Gastrocnemius medialis (tissue), 4 donors: ENCODE data around the gene RCOR2. TPM values are rescaled to one million over a fixed set of nuclear protein-coding genes. Genes with fewer than 3 reads are reported as not detected.

Experiments
- ATAC-seq, 2 donors: fragments of 150-250 bp; one replicate each; pipeline ENCODE4 v1.9.1; 2016
- DNase-seq, 2 donors: peaks; one replicate each; pipeline ENCODE4 v3.0.0-alpha.2; 2019
- H3K27ac ChIP-seq, 4 donors: fragments of 200-600 bp; sonication (generic); 1 replicate in 1 of 4; 2 replicates in 3 of 4; pipeline ENCODE4 v1.5.1; 2016 to 2018; ENCODE audit warnings: mild to moderate bottlenecking in 2 of 4, moderate library complexity in 1 of 4
- H3K27me3 ChIP-seq, 3 donors: fragments of 200-600 bp; sonication (generic) in 2 of 3; 1 replicate in 1 of 3; 2 replicates in 2 of 3; pipeline versions ENCODE4 v1.5.1 to v1.6.0; 2016 to 2019; ENCODE audit warnings: mild to moderate bottlenecking in 1 of 3, moderate library complexity in 1 of 3
- H3K36me3 ChIP-seq, 2 donors: fragments of 200-600 bp; sonication (generic) in 1 of 2; one replicate each; pipeline ENCODE4 v1.5.1; 2017 to 2018
- H3K4me1 ChIP-seq, 2 donors: fragments of 200-600 bp; sonication (generic) in 1 of 2; one replicate each; pipeline ENCODE4 v1.5.1; 2016 to 2017; ENCODE audit warnings: mild to moderate bottlenecking in 2 of 2
- H3K4me3 ChIP-seq, 4 donors: fragments of 200-600 bp; sonication (generic) in 3 of 4; 1 replicate in 1 of 4; 2 replicates in 3 of 4; pipeline ENCODE4 v1.5.1; 2016 to 2019; ENCODE audit warnings: mild to moderate bottlenecking in 2 of 4
- H3K9me3 ChIP-seq, 3 donors: fragments of 200-600 bp; sonication (generic) in 2 of 3; 1 replicate in 1 of 3; 2 replicates in 2 of 3; pipeline ENCODE4 v1.5.1; 2016 to 2019
- POLR2A ChIP-seq, 2 donors: fragments of 450-650 bp; IDR thresholded peaks; one replicate each; pipeline ENCODE4 v1.6.1; 2017; ENCODE audit warnings: antibody characterized with exemption in 2 of 2, mild to moderate bottlenecking in 2 of 2, moderate library complexity in 2 of 2
- in situ Hi-C, 4 donors: fragments of 200-750 bp; cut with MboI; loops; one replicate each; pipeline versions ENCODE4 v1.15.0 to v1.8.0; 2017; ENCODE audit warnings: low sequenced_read_pairs in 4 of 4
- intact Hi-C: fragments of 100-400 bp; cut with DNase I; formaldehyde crosslinking; loops from one replicate; pipeline ENCODE4 v1.15.1; 2023; ENCODE audit warnings: low total_unique reads
- total RNA-seq, 4 donors: library from RNA; depleted of rRNA; stranded (reverse); fragments of >200 nt; gene quantifications; one replicate each; pipeline versions ENCODE4 v1.1.0 to v1.2.3, GENCODE V29; 2016
- TF ChIP-seq, protein P1 (sequence below), 5 experiments: fragments of 450-650 bp in 3 of 5; fragments of 200-600 bp in 2 of 5; sonication (generic) in 2 of 5; IDR thresholded peaks in 4 of 5; conservative IDR thresholded peaks in 1 of 5; 1 replicate in 4 of 5; 2 replicates in 1 of 5; pipeline ENCODE4 v1.5.1; 2016 to 2019; ENCODE audit warnings: antibody characterized with exemption in 5 of 5, mild to moderate bottlenecking in 3 of 5, moderate library complexity in 3 of 5

RCOR2 gene
- total RNA-seq, 4 donors from 2014 or later: 0.25 to 1.5 (median 0.45) TPM

DNA sequence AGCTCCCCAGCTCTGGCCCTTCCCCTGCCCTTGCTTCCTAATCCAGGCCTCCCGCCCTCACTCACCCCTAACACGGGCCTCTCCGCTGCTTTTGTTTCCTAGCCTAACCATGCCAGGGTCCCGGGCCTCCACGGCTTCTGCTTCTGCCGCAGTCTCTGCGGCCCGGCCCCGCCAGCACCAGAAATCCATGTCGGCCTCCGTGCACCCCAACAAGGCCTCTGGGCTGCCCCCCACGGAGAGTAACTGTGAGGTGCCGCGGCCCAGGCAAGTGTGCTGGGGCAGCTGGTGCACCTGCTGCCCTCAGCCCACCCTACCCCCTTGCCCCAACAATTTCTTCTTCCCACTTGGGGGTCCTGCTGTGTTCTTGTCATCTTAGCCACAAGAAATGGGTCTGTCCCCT lies 13.1 kb downstream of the RCOR2 start:
- in situ Hi-C loops (no loop called here), intact Hi-C loops (no loop called here)
- ATAC-seq (no peak), DNase-seq (no peak)
- Histone ChIP-seq H3K9me3 (no peaks in the 10 kb centered on the region), H3K27me3 (no peaks in the 10 kb centered on the region), H3K4me1 (no peaks in the 10 kb centered on the region), H3K36me3 (peaks cover 4 to 88% of the 10 kb centered on the region in 2 donors), H3K27ac (no peak overlapping the region), H3K4me3 (no peak overlapping the region)
- TF ChIP-seq, protein P1, sequence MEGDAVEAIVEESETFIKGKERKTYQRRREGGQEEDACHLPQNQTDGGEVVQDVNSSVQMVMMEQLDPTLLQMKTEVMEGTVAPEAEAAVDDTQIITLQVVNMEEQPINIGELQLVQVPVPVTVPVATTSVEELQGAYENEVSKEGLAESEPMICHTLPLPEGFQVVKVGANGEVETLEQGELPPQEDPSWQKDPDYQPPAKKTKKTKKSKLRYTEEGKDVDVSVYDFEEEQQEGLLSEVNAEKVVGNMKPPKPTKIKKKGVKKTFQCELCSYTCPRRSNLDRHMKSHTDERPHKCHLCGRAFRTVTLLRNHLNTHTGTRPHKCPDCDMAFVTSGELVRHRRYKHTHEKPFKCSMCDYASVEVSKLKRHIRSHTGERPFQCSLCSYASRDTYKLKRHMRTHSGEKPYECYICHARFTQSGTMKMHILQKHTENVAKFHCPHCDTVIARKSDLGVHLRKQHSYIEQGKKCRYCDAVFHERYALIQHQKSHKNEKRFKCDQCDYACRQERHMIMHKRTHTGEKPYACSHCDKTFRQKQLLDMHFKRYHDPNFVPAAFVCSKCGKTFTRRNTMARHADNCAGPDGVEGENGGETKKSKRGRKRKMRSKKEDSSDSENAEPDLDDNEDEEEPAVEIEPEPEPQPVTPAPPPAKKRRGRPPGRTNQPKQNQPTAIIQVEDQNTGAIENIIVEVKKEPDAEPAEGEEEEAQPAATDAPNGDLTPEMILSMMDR (IDR thresholded peaks at IDR 0.05 in 4 of 5, conservative IDR thresholded peaks at IDR 0.05 in 1 of 5): no peak
- no peak for TF ChIP-seq POLR2A (IDR thresholded peaks at IDR 0.05)

DNA sequence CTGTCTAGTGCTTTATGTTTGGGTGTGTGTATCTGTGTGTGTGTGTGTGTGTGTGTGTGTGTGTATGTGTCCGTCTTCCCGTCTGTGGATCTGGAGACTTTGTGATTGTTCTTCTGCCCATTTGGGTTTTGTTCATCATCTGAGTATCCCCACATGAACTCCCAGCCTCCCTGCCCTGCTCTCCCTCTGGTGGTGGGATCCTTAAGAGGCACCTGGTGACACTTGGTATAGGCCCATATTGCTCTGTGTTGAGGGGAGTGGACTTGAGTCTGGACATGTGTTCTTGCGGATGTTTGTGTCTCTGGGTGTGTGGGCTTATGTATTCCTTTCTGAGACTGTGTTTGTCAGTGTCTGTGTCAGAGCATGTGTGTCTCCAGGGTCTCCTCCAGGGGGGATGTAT lies 15.3 kb downstream of the RCOR2 start:
- Histone ChIP-seq H3K9me3 (no peaks in the 10 kb centered on the region), H3K27me3 (no peaks in the 10 kb centered on the region), H3K27ac (no peak overlapping the region), H3K4me1 (no peaks in the 10 kb centered on the region), H3K4me3 (no peak overlapping the region), H3K36me3 (peaks cover 4 to 88% of the 10 kb centered on the region in 2 donors)
- in situ Hi-C loops: no loop called here
- TF ChIP-seq, protein P1 (IDR thresholded peaks at IDR 0.05 in 4 of 5, conservative IDR thresholded peaks at IDR 0.05 in 1 of 5): no peak
- TF ChIP-seq POLR2A (IDR thresholded peaks at IDR 0.05): no peak
- ATAC-seq (no peak), DNase-seq (no peak)
- intact Hi-C loops: no loop called here

DNA sequence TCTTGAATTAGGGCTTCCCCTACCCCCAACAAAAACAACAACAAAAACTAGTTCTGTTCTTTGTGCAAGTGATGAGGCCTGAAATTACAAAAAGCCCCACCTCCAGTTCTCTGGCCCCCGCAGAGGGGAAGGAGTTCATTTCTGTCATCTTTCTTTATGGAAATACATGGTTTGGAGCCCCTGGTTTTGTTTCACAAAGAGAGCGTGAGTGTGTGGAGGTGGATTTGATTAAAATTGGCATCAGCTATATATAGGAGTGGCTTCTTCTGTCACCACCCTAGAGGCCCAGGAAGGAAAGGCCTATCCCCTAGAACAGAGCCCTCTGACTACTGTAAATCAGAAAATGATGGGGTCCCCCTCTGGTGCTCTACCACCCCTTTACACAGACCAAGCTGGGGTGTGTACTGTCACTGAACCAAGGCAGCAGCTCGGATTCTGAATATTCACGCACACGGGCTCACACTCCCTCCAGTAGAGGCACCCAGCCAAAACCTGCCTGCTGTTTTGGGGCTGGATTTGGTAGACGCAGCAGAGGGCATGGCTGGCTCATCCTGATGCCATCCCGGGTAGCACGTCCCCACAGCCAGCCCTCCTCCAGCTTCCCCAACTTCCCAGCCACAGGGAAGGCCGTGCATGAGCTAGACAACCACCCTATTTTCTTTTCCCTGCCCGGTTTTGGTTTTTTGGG lies 19.4 kb downstream of the RCOR2 start:
- Histone ChIP-seq H3K4me1 (no peaks in the 10 kb centered on the region), H3K27me3 (no peaks in the 10 kb centered on the region), H3K4me3 (no peak overlapping the region), H3K27ac (no peak overlapping the region), H3K36me3 (peaks cover 4 to 73% of the 10 kb centered on the region in 2 donors), H3K9me3 (no peaks in the 10 kb centered on the region)
- ATAC-seq (no peak), DNase-seq (no peak)
- intact Hi-C loops: no loop called here
- in situ Hi-C loops: no loop called here
- no peak for TF ChIP-seq POLR2A (IDR thresholded peaks at IDR 0.05)
- TF ChIP-seq, protein P1 (IDR thresholded peaks at IDR 0.05 in 4 of 5, conservative IDR thresholded peaks at IDR 0.05 in 1 of 5): no peak

DNA sequence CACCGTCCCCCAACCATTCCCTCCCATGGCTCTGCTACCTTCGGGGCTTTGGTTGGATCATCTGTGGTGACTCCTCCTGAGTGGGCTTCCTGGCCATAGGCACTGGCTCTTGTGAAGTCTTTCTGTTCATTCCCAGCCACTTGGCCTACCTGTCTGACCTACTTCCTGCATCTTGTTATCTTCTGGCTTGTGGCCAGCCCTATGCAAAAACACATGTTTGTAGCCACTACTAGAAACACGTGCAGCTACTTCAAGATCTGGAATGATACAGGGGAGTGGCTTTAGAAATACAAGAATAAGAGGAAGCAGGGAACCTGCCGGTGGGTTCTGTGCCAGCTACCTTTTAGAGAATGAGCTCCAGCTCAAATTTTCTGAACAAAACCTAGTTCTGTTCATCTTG lies 20.9 kb downstream of the RCOR2 start:
- H3K36me3 ChIP-seq: peaks cover 4 to 62% of the 10 kb centered on the region in 2 donors
- in situ Hi-C loops (no loop called here), intact Hi-C loops (no loop called here)
- no peaks in the 10 kb centered on the region for H3K4me1 ChIP-seq
- H3K4me3 ChIP-seq: no peak overlapping the region
- no peak overlapping the region for H3K27ac ChIP-seq
- ATAC-seq: no peak
- no peak for DNase-seq
- no peak for TF ChIP-seq POLR2A (IDR thresholded peaks at IDR 0.05)
- TF ChIP-seq, protein P1 (IDR thresholded peaks at IDR 0.05 in 4 of 5, conservative IDR thresholded peaks at IDR 0.05 in 1 of 5): no peak
- H3K9me3 ChIP-seq: no peaks in the 10 kb centered on the region
- H3K27me3 ChIP-seq: no peaks in the 10 kb centered on the region

DNA sequence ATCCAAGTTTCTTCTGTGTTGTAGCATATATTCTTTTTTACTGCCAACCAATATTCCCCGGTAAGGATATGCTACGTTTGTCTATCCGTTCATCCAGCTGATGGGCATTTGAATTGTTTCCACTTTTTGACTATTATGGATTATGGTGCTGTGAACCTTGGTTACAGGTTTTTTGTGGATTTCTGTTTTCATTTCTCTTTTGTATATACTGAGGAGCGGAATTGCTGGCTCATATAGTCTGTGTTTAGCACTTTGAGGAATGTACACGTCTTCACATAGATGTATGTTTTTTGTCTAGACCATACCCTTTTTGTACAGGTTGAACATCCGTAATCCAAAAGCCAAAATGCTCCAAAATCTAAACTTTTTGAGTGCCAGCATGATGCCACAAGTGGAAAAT lies 23.6 kb downstream of the RCOR2 start:
- intact Hi-C loops: no loop called here
- peaks cover 6 to 11% of the 10 kb centered on the region in 2 donors for H3K4me1 ChIP-seq
- no peak for ATAC-seq

More for the DNA sequence above, 23.6 kb downstream of the RCOR2 start:
- H3K9me3 ChIP-seq: no peaks in the 10 kb centered on the region
- DNase-seq: no peak
- H3K27me3 ChIP-seq: no peaks in the 10 kb centered on the region
- TF ChIP-seq POLR2A (IDR thresholded peaks at IDR 0.05): no peak
- TF ChIP-seq, protein P1 (IDR thresholded peaks at IDR 0.05 in 4 of 5, conservative IDR thresholded peaks at IDR 0.05 in 1 of 5): no peak
- no peak overlapping the region for H3K27ac ChIP-seq
- peaks cover 0 to 35% of the 10 kb centered on the region in 2 donors for H3K36me3 ChIP-seq
- in situ Hi-C loops: no loop called here
- H3K4me3 ChIP-seq: no peak overlapping the region
